IMR-90 (cell line): ENCODE results near the gene PSEN1. TPM values are rescaled to one million over a fixed set of nuclear protein-coding genes. Genes with fewer than 3 reads are reported as not detected.
"Not testable (repeated sequence)": the region's sequence is repeated elsewhere in the genome, so short reads cannot be mapped to it uniquely, and the experiment has no call there.

Source experiments
- ATAC-seq: fragments of 200-7000 bp; cut with Tn5 transposase; 2 replicates; pipeline ENCODE4 v1.9.1; 2020; ENCODE audit warnings: low read depth, mild to moderate bottlenecking, moderate library complexity
- BruUV-seq: library from RNA; stranded (reverse); fragments of 400-500 nt; replicated peaks from 2 replicates; lab custom pipeline; 2021; lab: Mats Ljungman, UMichigan
- CTCF ChIA-PET: fragments of 300-600 bp; formaldehyde crosslinking; extraction: SDS; loops from one replicate; lab custom pipeline; 2021; ENCODE audit warnings: antibody characterized with exemption; lab: Yijun Ruan, JAX
- POLR2A ChIA-PET: fragments of 300-600 bp; sonication (Branson Sonifier 250); formaldehyde crosslinking; loops from one replicate; lab custom pipeline; 2022; ENCODE audit warnings: antibody characterized with exemption; ENCODE audit not compliant: unreplicated experiment; lab: Charles Lee
- DNase-seq: peaks from one replicate; pipeline ENCODE4 v3.0.0; 2013
- H2AFZ ChIP-seq: replicated peaks from 2 replicates; pipeline ENCODE3; 2013; ENCODE audit warnings: low read length, mild to moderate bottlenecking; ENCODE audit not compliant: poor library complexity
- H2AK5ac ChIP-seq: 2 replicates; pipeline ENCODE4 v1.6.1; 2013; ENCODE audit warnings: low read depth, low read length, inconsistent platforms
- H2AK9ac ChIP-seq: replicated peaks from 2 replicates; pipeline ENCODE3; 2013; ENCODE audit warnings: mild to moderate bottlenecking, low read depth, low read length, moderate library complexity; ENCODE audit not compliant: poor library complexity
- H2BK120ac ChIP-seq: 2 replicates; pipeline ENCODE4 v1.6.1; 2013; ENCODE audit warnings: low read depth, low read length, inconsistent platforms
- H2BK15ac ChIP-seq: 3 replicates; pipeline ENCODE4 v1.6.1; 2013; ENCODE audit warnings: low read depth, low read length, inconsistent platforms
- H2BK20ac ChIP-seq: 2 replicates; pipeline ENCODE4 v1.6.1; 2013; ENCODE audit warnings: low read depth, mild to moderate bottlenecking, inconsistent platforms, low read length, moderate library complexity
- H2BK5ac ChIP-seq: 2 replicates; pipeline ENCODE4 v1.6.1; 2013; ENCODE audit warnings: mild to moderate bottlenecking, low read depth, low read length, inconsistent platforms; ENCODE audit not compliant: poor library complexity, severe bottlenecking
- H3K14ac ChIP-seq: replicated peaks from 2 replicates; pipeline ENCODE4 v1.6.1; 2013; ENCODE audit warnings: low read depth, low read length, inconsistent platforms
- H3K18ac ChIP-seq: 2 replicates; pipeline ENCODE4 v1.6.1; 2013; ENCODE audit warnings: low read depth, low read length, control low read depth
- H3K23ac ChIP-seq: 2 replicates; pipeline ENCODE4 v1.6.1; 2013; ENCODE audit warnings: low read depth, low read length, inconsistent platforms
- H3K27ac ChIP-seq: 2 replicates; pipeline ENCODE4 v1.5.1; 2013; ENCODE audit warnings: mild to moderate bottlenecking, control low read depth, low read length; ENCODE audit not compliant: insufficient read depth
- H3K27me3 ChIP-seq: 2 replicates; pipeline ENCODE4 v1.6.1; 2013; ENCODE audit warnings: low read length; ENCODE audit not compliant: control insufficient read depth, insufficient read depth
- H3K36me3 ChIP-seq: 2 replicates; pipeline ENCODE4 v1.6.1; 2013; ENCODE audit warnings: low read length, mixed read lengths; ENCODE audit not compliant: control insufficient read depth, insufficient read depth
- H3K4ac ChIP-seq: 2 replicates; pipeline ENCODE4 v1.6.1; 2013; ENCODE audit warnings: low read depth, low read length, inconsistent platforms
- H3K4me1 ChIP-seq: 2 replicates; pipeline ENCODE4 v1.6.1; 2013; ENCODE audit warnings: low read length, mixed read lengths; ENCODE audit not compliant: control insufficient read depth, insufficient read depth
- H3K4me2 ChIP-seq: 2 replicates; pipeline ENCODE4 v1.6.1; 2013; ENCODE audit warnings: low read depth, mild to moderate bottlenecking, control low read depth, low read length, moderate library complexity
- H3K4me3 ChIP-seq: 2 replicates; pipeline ENCODE4 v1.5.1; 2013; ENCODE audit warnings: low read depth, mild to moderate bottlenecking, control low read depth, low read length, moderate library complexity; ENCODE audit not compliant: insufficient read depth
- H3K56ac ChIP-seq: 2 replicates; pipeline ENCODE4 v1.6.1; 2013; ENCODE audit warnings: low read length, inconsistent platforms; ENCODE audit not compliant: insufficient read depth; ENCODE audit errors: extremely low read depth
- H3K79me1 ChIP-seq, 2 experiments: 2 replicates each; pipeline ENCODE4 v1.6.1; 2013; ENCODE audit warnings: low read length in 2 of 2, inconsistent platforms in 1 of 2, low read depth in 1 of 2
- H3K9ac ChIP-seq: 2 replicates; pipeline ENCODE4 v1.6.1; 2013; ENCODE audit warnings: low read depth, low read length, control low read depth
- H3K9me1 ChIP-seq: 2 replicates; pipeline ENCODE4 v1.6.1; 2013; ENCODE audit warnings: low read length, inconsistent platforms; ENCODE audit not compliant: insufficient read depth
- H3K9me3 ChIP-seq: 2 replicates; pipeline ENCODE4 v1.6.1; 2013; ENCODE audit warnings: low read length; ENCODE audit not compliant: control insufficient read depth, insufficient read depth
- H4K20me1 ChIP-seq: 2 replicates; pipeline ENCODE4 v1.6.1; 2013; ENCODE audit warnings: low read length, inconsistent platforms; ENCODE audit not compliant: insufficient read depth
- H4K5ac ChIP-seq: 2 replicates; pipeline ENCODE4 v1.6.1; 2013; ENCODE audit warnings: mild to moderate bottlenecking, low read depth, low read length, control low read depth
- H4K8ac ChIP-seq, 2 experiments: 2 replicates each; pipeline ENCODE4 v1.6.1; 2013; ENCODE audit warnings: low read depth in 2 of 2, low read length in 2 of 2, control low read depth in 1 of 2, inconsistent platforms in 1 of 2
- H4K91ac ChIP-seq: 2 replicates; pipeline ENCODE4 v1.6.1; 2013; ENCODE audit warnings: low read depth, low read length, inconsistent platforms; ENCODE audit not compliant: insufficient read depth
- CHD1 ChIP-seq: IDR thresholded peaks from 2 replicates; pipeline ENCODE4 v1.6.1; 2012; ENCODE audit warnings: low read depth, low read length, improper control_type of control experiment
- CTCF ChIP-seq: conservative IDR thresholded peaks from 2 replicates; pipeline ENCODE4 v1.5.1; 2012; ENCODE audit warnings: mild to moderate bottlenecking, low read depth, low read length, improper control_type of control experiment
- FOS ChIP-seq: fragments of 150-350 bp; IDR thresholded peaks from 2 replicates; pipeline ENCODE4 v1.6.1; 2016; ENCODE audit warnings: low read depth, low read length
- MAFK ChIP-seq: IDR thresholded peaks from 2 replicates; pipeline ENCODE4 v1.6.1; 2012; ENCODE audit warnings: low read depth, low read length, improper control_type of control experiment
- MXI1 ChIP-seq: IDR thresholded peaks from 2 replicates; pipeline ENCODE4 v1.6.1; 2012; ENCODE audit warnings: low read depth, mild to moderate bottlenecking, low read length, moderate library complexity, borderline replicate concordance
- POLR2A ChIP-seq: IDR thresholded peaks from 2 replicates; pipeline ENCODE4 v1.6.1; 2012; ENCODE audit warnings: mild to moderate bottlenecking, low read depth, low read length
- RAD21 ChIP-seq: IDR thresholded peaks from 2 replicates; pipeline ENCODE4 v1.6.1; 2012; ENCODE audit warnings: low read length, improper control_type of control experiment
- WGBS, 2 experiments: methylation state at CpG; one replicate each; pipeline versions ENCODE4 v1.1.5 to v1.1.7; 2013; ENCODE audit warnings: missing lambda C conversion rate in 2 of 2; ENCODE audit not compliant: insufficient read length in 1 of 2; ENCODE audit errors: extremely low coverage in 2 of 2; 5-methylcytosine and 5-hydroxymethylcytosine counted together
- dilution Hi-C: fragments of 300-500 bp; cut with HindIII; formaldehyde crosslinking; loops from one replicate; pipeline ENCODE4 v1.14.3; 2018; ENCODE audit warnings: low sequenced_read_pairs; ENCODE audit not compliant: unreplicated experiment
- in situ Hi-C: fragments of 300-500 bp; cut with MboI; formaldehyde crosslinking; loops from 3 replicates; pipeline ENCODE4 v1.14.3; 2019; ENCODE audit warnings: low sequenced_read_pairs, inconsistent platforms, mixed read lengths
- intact Hi-C: fragments of 100-400 bp; cut with micrococcal nuclease; formaldehyde crosslinking; loops from 2 replicates; pipeline ENCODE4 v1.10.0; 2022
- polyA plus RNA-seq, 3 experiments: library from polyadenylated mRNA; depleted of rRNA; stranded (reverse); fragments of >200 nt; gene quantifications; 2 replicates each; pipeline ENCODE4 v1.2.3, GENCODE V29; 2012; ENCODE audit warnings: low replicate concordance in 1 of 3
- total RNA-seq: library from RNA; depleted of rRNA; stranded (reverse); fragments of >200 nt; gene quantifications from 2 replicates; pipeline ENCODE4 v1.2.3, GENCODE V29; 2012

Gene PSEN1
- total and polyA plus RNA-seq, 2 of the 4 experiments (the other 2 are of a cell fraction): 14.8 to 62.7 TPM

- Histone ChIP-seq H4K5ac (no peak overlapping the region), H2AK9ac (no peak overlapping the region), H2AK5ac (no peak overlapping the region), H3K14ac (no peak overlapping the region), H3K18ac (no peak overlapping the region), H3K9ac (no peak overlapping the region), H4K91ac (no peak overlapping the region), H3K23ac (no peak overlapping the region), H2AFZ (no peak overlapping the region), H3K9me1 (0 out of 2 replicates have a peak, but pooled peaks cover 5% of the 10 kb centered on the region), H3K79me1 (peaks cover 3 to 11% of the 10 kb centered on the region in 2 experiments; a peak in 2 of 4 replicates), H2BK20ac (no peak overlapping the region), H3K4ac (no peak overlapping the region), H2BK5ac (no peak overlapping the region), H3K9me3 (no peaks in the 10 kb centered on the region), H2BK15ac (no peak overlapping the region), H4K8ac (no peak overlapping the region), H4K20me1 (no peaks in the 10 kb centered on the region), H3K36me3 (peaks cover 24% of the 10 kb centered on the region), H3K4me3 (no peak overlapping the region), H3K4me2 (no peak overlapping the region), H3K27ac (no peak overlapping the region), H3K4me1 (no peaks in the 10 kb centered on the region), H3K56ac (no peak overlapping the region), H3K27me3 (no peaks in the 10 kb centered on the region), H2BK120ac (no peak overlapping the region)
- ATAC-seq (no peak), DNase-seq (no peak)
- CTCF ChIA-PET: no interaction called here
- intact Hi-C loops: no loop called here
- POLR2A ChIA-PET: no interaction called here
- no peak for TF ChIP-seq RAD21
- no peak for TF ChIP-seq CHD1
- no peak for TF ChIP-seq POLR2A
- TF ChIP-seq MXI1: no peak
- no peak for TF ChIP-seq CTCF
- no peak for TF ChIP-seq FOS
- TF ChIP-seq MAFK: no peak
- no TSS peak for BruUV-seq
- WGBS, 2 experiments: 68% methylated on average over 3 of the region's 14 CpGs; no CpG with 5 or more reads in 1 of the 2 experiments
- dilution Hi-C loops: no loop called here
- in situ Hi-C loops: no loop called here
Measured at GRCh38 chr14:73168691-73169090, 32.4 kb downstream of the PSEN1 start.

- H3K4me2 ChIP-seq, CTCF ChIA-PET, H3K9me3 ChIP-seq, DNase-seq, dilution Hi-C loops, H2BK20ac ChIP-seq, H3K4ac ChIP-seq, H2AK9ac ChIP-seq, H4K91ac ChIP-seq, H2BK15ac ChIP-seq, H2BK120ac ChIP-seq, H4K5ac ChIP-seq, H3K9ac ChIP-seq, H3K27ac ChIP-seq, H3K4me1 ChIP-seq, H3K23ac ChIP-seq, POLR2A ChIA-PET, H4K8ac ChIP-seq, H3K27me3 ChIP-seq, H3K14ac ChIP-seq, H3K4me3 ChIP-seq, H4K20me1 ChIP-seq, H2AFZ ChIP-seq, H3K9me1 ChIP-seq, H3K56ac ChIP-seq, ATAC-seq, H3K18ac ChIP-seq, H2BK5ac ChIP-seq, H2AK5ac ChIP-seq, BruUV-seq: not testable (repeated sequence)
- H3K36me3 ChIP-seq: peaks cover 32% of the 10 kb centered on the region
- intact Hi-C loops: loop anchor here (5.0 to 10.0 kb wide), 2 partner anchors 112 to 465 kb away; no protein-coding TSS in a partner anchor
- peaks cover 3 to 11% of the 10 kb centered on the region in 2 experiments; a peak in 2 of 4 replicates for H3K79me1 ChIP-seq
- in situ Hi-C loops: loop anchor here (5.0 kb wide), 1 partner anchor 297 kb away; no protein-coding TSS in a partner anchor
- WGBS, 2 experiments: no CpG with 5 or more reads among the region's 6 CpGs
Measured at GRCh38 chr14:73169855-73170254, 33.5 kb downstream of the PSEN1 start.
